Neuronal stem cell (in vitro differentiated cells): ENCODE data around the gene FHOD3.

ENCODE experiments used
- DNase-seq: peaks from one replicate; pipeline ENCODE4 v3.0.0-alpha.2; 2013; ENCODE audit warnings: low spot score
- H2AFZ ChIP-seq: one replicate; pipeline ENCODE4 v1.6.1; 2013; ENCODE audit warnings: mild to moderate bottlenecking, low read length, inconsistent platforms
- H2AK5ac ChIP-seq: 2 replicates; pipeline ENCODE4 v1.6.1; 2013; ENCODE audit warnings: low read depth, mild to moderate bottlenecking, inconsistent platforms, low read length, moderate library complexity, mixed read lengths
- H2BK120ac ChIP-seq: 2 replicates; pipeline ENCODE4 v1.6.1; 2013; ENCODE audit warnings: low read depth, mild to moderate bottlenecking, inconsistent platforms, low read length, moderate library complexity, mixed read lengths
- H2BK12ac ChIP-seq: one replicate; pipeline ENCODE4 v1.6.1; 2013; ENCODE audit warnings: low read length, inconsistent platforms
- H2BK15ac ChIP-seq: 2 replicates; pipeline ENCODE4 v1.6.1; 2013; ENCODE audit warnings: mild to moderate bottlenecking, low read length, inconsistent platforms, mixed read lengths
- H2BK5ac ChIP-seq: one replicate; pipeline ENCODE4 v1.6.1; 2013; ENCODE audit warnings: inconsistent platforms, mild to moderate bottlenecking, low read length, moderate library complexity
- H3K14ac ChIP-seq: one replicate; pipeline ENCODE4 v1.6.1; 2013; ENCODE audit warnings: low read length, inconsistent platforms
- H3K18ac ChIP-seq: 2 replicates; pipeline ENCODE4 v1.6.1; 2013; ENCODE audit warnings: low read length, inconsistent platforms
- H3K23ac ChIP-seq: 2 replicates; pipeline ENCODE4 v1.6.1; 2013; ENCODE audit warnings: low read depth, mild to moderate bottlenecking, mixed read lengths, low read length, inconsistent platforms; ENCODE audit not compliant: poor library complexity
- H3K27ac ChIP-seq: replicated peaks from 3 replicates; pipeline ENCODE4 v1.5.1; 2013; ENCODE audit warnings: low read length, inconsistent platforms
- H3K27me3 ChIP-seq, 3 experiments: 2 replicates each; pipeline ENCODE4 v1.6.1; 2013; ENCODE audit warnings: low read length in 3 of 3, mild to moderate bottlenecking in 2 of 3, inconsistent platforms in 1 of 3, low read depth in 1 of 3, mixed read lengths in 1 of 3, moderate library complexity in 1 of 3; ENCODE audit not compliant: control insufficient read depth in 3 of 3, insufficient read depth in 3 of 3
- H3K36me3 ChIP-seq, 2 donors: replicated peaks in 1 of 2; 2 replicates each; pipeline ENCODE4 v1.6.1; 2013; ENCODE audit warnings: low read length in 2 of 2; ENCODE audit not compliant: control insufficient read depth in 2 of 2, insufficient read depth in 2 of 2
- H3K4ac ChIP-seq: 2 replicates; pipeline ENCODE4 v1.6.1; 2013; ENCODE audit warnings: inconsistent platforms, mild to moderate bottlenecking, low read length, moderate library complexity
- H3K4me1 ChIP-seq, 2 donors: 1 replicate in 1 of 2; 2 replicates in 1 of 2; pipeline ENCODE4 v1.6.1; 2013; ENCODE audit warnings: low read length in 2 of 2, low read depth in 1 of 2; ENCODE audit not compliant: control insufficient read depth in 2 of 2, insufficient read depth in 1 of 2
- H3K4me2 ChIP-seq: one replicate; pipeline ENCODE4 v1.6.1; 2013; ENCODE audit warnings: mild to moderate bottlenecking, low read length, inconsistent platforms; ENCODE audit not compliant: insufficient read depth, poor library complexity, severe bottlenecking
- H3K4me3 ChIP-seq, 2 donors: 2 replicates each; pipeline ENCODE4 v1.5.1; 2013; ENCODE audit warnings: low read length in 2 of 2, mild to moderate bottlenecking in 2 of 2, inconsistent platforms in 1 of 2, moderate library complexity in 1 of 2
- H3K79me1 ChIP-seq: one replicate; pipeline ENCODE4 v1.6.1; 2013; ENCODE audit warnings: low read depth, mild to moderate bottlenecking, inconsistent platforms, low read length, moderate library complexity
- H3K9ac ChIP-seq: one replicate; pipeline ENCODE4 v1.6.1; 2013; ENCODE audit warnings: mild to moderate bottlenecking, low read depth, low read length, inconsistent platforms; ENCODE audit not compliant: poor library complexity
- H3K9me3 ChIP-seq, 2 donors: replicated peaks in 1 of 2; 2 replicates each; pipeline versions ENCODE3 to v1.6.1; 2013; ENCODE audit warnings: low read length in 2 of 2, mild to moderate bottlenecking in 2 of 2, inconsistent platforms in 1 of 2, low read depth in 1 of 2, mixed read lengths in 1 of 2, moderate library complexity in 1 of 2; ENCODE audit not compliant: control insufficient read depth in 2 of 2, insufficient read depth in 1 of 2
- H4K8ac ChIP-seq: one replicate; pipeline ENCODE4 v1.6.1; 2013; ENCODE audit warnings: low read depth, mild to moderate bottlenecking, inconsistent platforms, low read length, moderate library complexity
- H4K91ac ChIP-seq: one replicate; pipeline ENCODE4 v1.6.1; 2013; ENCODE audit warnings: low read length, low read depth, mild to moderate bottlenecking, inconsistent platforms; ENCODE audit not compliant: poor library complexity
- WGBS, 2 donors: extraction: QIAGEN DNeasy Blood & Tissue Kit; methylation state at CpG; one replicate each; pipeline ENCODE4 v1.1.7; 2013; ENCODE audit warnings: missing lambda C conversion rate in 2 of 2, mixed read lengths in 1 of 2; ENCODE audit not compliant: insufficient read length in 2 of 2, insufficient replicate concordance in 1 of 2; ENCODE audit errors: extremely low coverage in 2 of 2; 5-methylcytosine and 5-hydroxymethylcytosine counted together

Gene FHOD3

GRCh38 chr18:36527051-36527450, 229.5 kb downstream of the FHOD3 start:
- H3K4me3 ChIP-seq, result no peak overlapping the region
- no peak overlapping the region for H2BK12ac ChIP-seq
- H3K79me1 ChIP-seq, result peaks cover 3% of the 10 kb centered on the region
- DNase-seq, result no peak
- H2AK5ac ChIP-seq, result no peak overlapping the region
- H3K27me3 ChIP-seq, result no peaks in the 10 kb centered on the region
- no peak overlapping the region for H4K91ac ChIP-seq
- no peak overlapping the region for H2AFZ ChIP-seq
- no peak overlapping the region for H3K9ac ChIP-seq
- no peak overlapping the region for H3K14ac ChIP-seq
- no CpG with 5 or more reads among the region's 6 CpGs for WGBS, 2 donors
- peaks cover 8 to 13% of the 10 kb centered on the region in 2 donors for H3K4me1 ChIP-seq
- H3K4me2 ChIP-seq, result no peak overlapping the region
- no peak overlapping the region for H3K18ac ChIP-seq
- H3K4ac ChIP-seq, result no peak overlapping the region
- peaks cover 0 to 8% of the 10 kb centered on the region in 2 donors for H3K9me3 ChIP-seq
- H2BK15ac ChIP-seq, result no peak overlapping the region
- H3K27ac ChIP-seq, result no peak overlapping the region
- no peak overlapping the region for H4K8ac ChIP-seq
- peaks cover 0 to 24% of the 10 kb centered on the region in 2 donors for H3K36me3 ChIP-seq
- H2BK120ac ChIP-seq, result no peak overlapping the region
- no peak overlapping the region for H2BK5ac ChIP-seq
- H3K23ac ChIP-seq, result no peak overlapping the region

- H3K27ac ChIP-seq, result no peak overlapping the region
- H2AK5ac ChIP-seq, result no peak overlapping the region
- DNase-seq, result no peak
- no peaks in the 10 kb centered on the region for H3K27me3 ChIP-seq
- no peak overlapping the region for H4K91ac ChIP-seq
- H4K8ac ChIP-seq, result no peak overlapping the region
- H3K14ac ChIP-seq, result no peak overlapping the region
- peaks cover 3% of the 10 kb centered on the region for H3K79me1 ChIP-seq
- H3K4me1 ChIP-seq, result peaks cover 5 to 7% of the 10 kb centered on the region in 2 donors
- WGBS, 2 donors, result no CpG with 5 or more reads among the region's 2 CpGs
- H2BK5ac ChIP-seq, result no peak overlapping the region
- H2BK12ac ChIP-seq, result no peak overlapping the region
- no peak overlapping the region for H3K18ac ChIP-seq
- no peak overlapping the region for H3K4ac ChIP-seq
- H3K9ac ChIP-seq, result no peak overlapping the region
- H3K4me2 ChIP-seq, result no peak overlapping the region
- H2BK15ac ChIP-seq, result no peak overlapping the region
- H2AFZ ChIP-seq, result no peak overlapping the region
- H3K9me3 ChIP-seq, result peaks cover 0 to 10% of the 10 kb centered on the region in 2 donors
- no peak overlapping the region for H2BK120ac ChIP-seq
- H3K36me3 ChIP-seq, result peaks cover 0 to 24% of the 10 kb centered on the region in 2 donors
- no peak overlapping the region for H3K23ac ChIP-seq
- H3K4me3 ChIP-seq, result no peak overlapping the region
These were observed 230.4 kb downstream of the FHOD3 start for GRCh38 chr18:36527740-36528455.

DNA sequence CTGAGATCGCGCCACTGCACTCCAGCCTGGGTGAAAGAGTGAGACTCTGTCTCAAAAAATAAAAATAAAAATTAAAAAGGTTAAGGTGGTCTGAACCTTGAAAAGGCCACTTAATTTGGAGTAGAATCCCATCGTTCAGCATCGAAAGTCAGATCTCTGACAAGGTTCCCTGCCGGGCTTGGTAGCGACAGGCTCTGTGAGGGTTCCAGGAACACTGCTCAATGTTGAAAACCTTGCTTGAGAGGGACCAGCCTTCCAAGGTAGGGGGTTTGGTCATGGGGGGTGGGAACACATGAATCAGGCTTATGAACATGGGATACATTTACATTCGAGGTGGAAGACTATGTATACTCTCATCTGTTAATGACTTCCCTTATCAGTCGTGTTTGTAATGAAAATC, 232.2 kb downstream of the FHOD3 start:
- H3K4me2 ChIP-seq, result no peak overlapping the region
- H3K18ac ChIP-seq, result no peak overlapping the region
- no peaks in the 10 kb centered on the region for H3K27me3 ChIP-seq
- peaks cover 0 to 24% of the 10 kb centered on the region in 2 donors for H3K36me3 ChIP-seq
- H2BK15ac ChIP-seq, result no peak overlapping the region
- H2AK5ac ChIP-seq, result no peak overlapping the region
- no peak overlapping the region for H3K27ac ChIP-seq
- no peak overlapping the region for H3K9ac ChIP-seq
- no peak overlapping the region for H2AFZ ChIP-seq
- no peak overlapping the region for H3K4me3 ChIP-seq
- H3K4me1 ChIP-seq, result peaks cover 0 to 18% of the 10 kb centered on the region in 2 donors
- no peak overlapping the region for H2BK5ac ChIP-seq
- H3K23ac ChIP-seq, result no peak overlapping the region
- H4K91ac ChIP-seq, result no peak overlapping the region
- no peak overlapping the region for H3K14ac ChIP-seq
- H2BK12ac ChIP-seq, result no peak overlapping the region
- H3K4ac ChIP-seq, result no peak overlapping the region
- peaks cover 0 to 3% of the 10 kb centered on the region in 2 donors for H3K9me3 ChIP-seq
- no peak overlapping the region for H4K8ac ChIP-seq
- H3K79me1 ChIP-seq, result peaks cover 3% of the 10 kb centered on the region
- WGBS, 2 donors, result no CpG with 5 or more reads among the region's 8 CpGs
- no peak for DNase-seq
- H2BK120ac ChIP-seq, result no peak overlapping the region

GRCh38 chr18:36530676-36531405, 233.3 kb downstream of the FHOD3 start:
- H3K18ac ChIP-seq, result peak overlapping the region; percentile 36
- H3K9ac ChIP-seq, result no peak overlapping the region
- WGBS, 2 donors, result no CpG with 5 or more reads among the region's 4 CpGs
- peaks cover 0 to 23% of the 10 kb centered on the region in 2 donors for H3K4me1 ChIP-seq
- peaks cover 3% of the 10 kb centered on the region for H3K79me1 ChIP-seq
- H3K27me3 ChIP-seq, result no peaks in the 10 kb centered on the region
- H3K27ac ChIP-seq, result no peak overlapping the region
- no peak for DNase-seq
- H4K8ac ChIP-seq, result no peak overlapping the region
- H3K36me3 ChIP-seq, result peaks cover 0 to 13% of the 10 kb centered on the region in 2 donors
- H4K91ac ChIP-seq, result no peak overlapping the region
- no peak overlapping the region for H3K4ac ChIP-seq
- H3K4me3 ChIP-seq, result no peak overlapping the region
- H2BK5ac ChIP-seq, result no peak overlapping the region
- peaks cover 0 to 3% of the 10 kb centered on the region in 2 donors for H3K9me3 ChIP-seq
- H2BK12ac ChIP-seq, result no peak overlapping the region
- H2AFZ ChIP-seq, result no peak overlapping the region
- no peak overlapping the region for H3K23ac ChIP-seq
- H3K14ac ChIP-seq, result no peak overlapping the region
- no peak overlapping the region for H2AK5ac ChIP-seq
- no peak overlapping the region for H3K4me2 ChIP-seq
- H2BK15ac ChIP-seq, result no peak overlapping the region
- H2BK120ac ChIP-seq, result no peak overlapping the region
